Stromal cell of bone marrow (primary cell): ENCODE measurements around the gene XAGE3.
"Not testable (repeated sequence)": the region's sequence is repeated elsewhere in the genome, so short reads cannot be mapped to it uniquely, and the experiment has no call there.

Source experiments
- DNase-seq: peaks from one replicate; pipeline ENCODE4 v3.0.0-alpha.2; 2012; ENCODE audit warnings: low read depth

The XAGE3 gene

DNA sequence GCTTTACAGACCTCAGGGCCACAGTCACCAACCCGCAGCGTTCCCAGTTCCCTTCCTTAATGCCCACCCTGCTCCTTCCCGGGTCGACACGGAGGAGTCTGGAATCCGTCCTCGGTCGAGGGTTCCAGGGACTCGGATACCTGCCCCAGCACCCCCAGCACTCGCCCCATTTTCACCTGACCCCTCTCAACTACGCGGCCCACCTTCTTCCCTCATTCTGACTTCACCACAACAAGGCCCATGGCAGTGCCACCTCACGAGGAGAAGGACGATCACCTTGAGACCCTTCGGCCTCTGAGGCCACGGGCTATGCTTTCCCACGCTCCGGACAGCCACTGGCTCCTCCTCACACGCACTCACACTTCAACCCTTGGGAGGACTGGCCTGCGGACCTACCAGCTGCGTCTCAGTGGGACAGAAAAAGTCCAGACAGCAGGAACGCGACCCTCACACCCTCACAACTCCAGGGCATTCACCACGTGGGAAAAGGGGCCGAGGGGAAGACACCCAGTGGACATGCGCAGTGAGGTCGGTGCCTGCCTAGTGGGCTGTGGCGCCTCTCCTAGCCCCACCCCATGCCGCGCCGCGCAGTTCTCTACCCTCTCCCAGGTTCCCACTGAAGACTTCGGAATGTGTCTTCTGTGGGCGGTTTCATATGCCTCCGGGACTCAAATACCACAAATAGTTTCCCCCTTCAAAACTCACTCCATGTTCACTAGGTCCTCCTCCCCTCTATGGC is at the start of gene XAGE3:
Gene XAGE3, minus strand, starts transcription at position 474 of the 739 bp plus-strand sequence. CDS start 950 bp downstream, outside the sequence.
- DNase-seq: no peak

DNA sequence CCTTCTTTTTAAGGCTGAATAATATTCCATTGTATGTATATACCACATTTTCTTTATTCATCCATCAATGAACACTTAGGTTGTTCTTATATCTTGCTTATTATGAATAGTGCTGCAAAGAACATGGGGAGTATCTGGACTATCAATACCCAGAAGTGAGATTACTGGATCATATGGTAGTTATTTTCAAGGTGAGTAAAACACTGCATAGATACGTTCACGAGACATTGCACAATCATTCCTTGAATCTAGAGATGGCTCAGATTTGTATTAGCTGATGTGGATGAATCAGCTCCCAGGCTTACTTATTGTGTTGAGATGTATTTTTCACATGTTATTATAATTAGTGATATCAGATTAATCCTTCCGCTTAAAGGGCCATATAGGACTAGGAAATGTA is 46.8 kb upstream of the XAGE3 start:
- DNase-seq: not testable (repeated sequence)

GRCh38 chrX:52913681-52914080 is 45.8 kb upstream of the XAGE3 start:
- DNase-seq: not testable (repeated sequence)

DNA sequence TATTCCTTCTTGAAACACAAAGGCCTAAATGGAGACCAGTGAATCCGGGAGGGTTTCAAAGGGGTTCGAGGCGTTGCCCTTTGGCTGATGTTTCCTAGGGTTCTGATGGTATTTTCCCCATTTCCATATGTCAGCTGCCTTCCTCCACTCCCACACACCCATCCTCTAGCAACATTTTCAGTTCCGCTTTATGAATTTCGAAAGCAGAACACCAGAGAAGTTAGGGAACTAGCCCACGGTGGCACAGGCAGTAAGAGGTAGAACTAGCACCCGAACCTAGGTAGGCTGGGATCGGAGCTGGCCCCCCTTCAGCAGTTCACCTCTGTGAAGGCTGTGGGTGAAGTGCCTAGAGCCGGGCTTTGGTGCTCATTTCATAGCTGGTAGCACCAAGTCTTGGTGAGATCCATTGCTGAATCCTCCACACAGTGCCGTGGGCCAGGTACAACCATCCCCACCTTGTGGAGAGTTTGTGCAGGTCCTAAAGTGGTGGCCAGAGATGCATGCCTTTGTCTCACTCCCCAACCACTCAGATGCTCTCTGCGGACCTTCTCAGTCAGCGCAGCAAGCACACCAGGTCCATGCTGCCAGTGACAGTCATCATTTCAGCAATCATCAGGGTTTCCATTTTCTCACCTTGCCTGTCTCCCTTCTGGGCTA is 41.6 kb upstream of the XAGE3 start:
- DNase-seq: not testable (repeated sequence)

- not testable (repeated sequence) for DNase-seq
Observed at GRCh38 chrX:52907900-52908299, 40.0 kb upstream of the XAGE3 start.

GRCh38 chrX:52907137-52907536 is 39.3 kb upstream of the XAGE3 start:
- DNase-seq: not testable (repeated sequence)

GRCh38 chrX:52906072-52906471 is 38.2 kb upstream of the XAGE3 start:
- not testable (repeated sequence) for DNase-seq

DNA sequence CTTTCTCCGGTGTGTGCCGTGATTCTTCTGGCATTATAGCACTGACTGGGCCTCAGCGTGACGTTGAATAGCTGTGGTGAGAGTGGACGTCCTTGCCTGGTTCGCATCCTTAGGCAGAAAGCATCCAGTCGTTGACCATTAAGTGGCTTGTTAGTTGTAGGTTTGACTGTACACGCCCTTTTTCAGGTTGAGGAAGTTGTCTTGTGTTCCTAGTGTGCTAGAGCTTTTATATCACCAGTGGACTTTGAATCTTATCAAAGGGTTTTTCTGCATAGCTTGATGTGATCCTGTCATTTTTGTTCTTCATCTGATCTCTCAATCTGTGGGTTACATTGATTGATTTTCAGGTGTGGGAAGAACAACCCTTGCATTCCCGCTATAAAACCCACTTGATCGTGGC is 37.6 kb upstream of the XAGE3 start:
- not testable (repeated sequence) for DNase-seq

- not testable (repeated sequence) for DNase-seq
Observed at GRCh38 chrX:52896855-52897709, 29.2 kb upstream of the XAGE3 start, which contains the start of gene FAM156B. TSS of gene FAM156B (plus strand) at chrX:52897330. CDS start at chrX:52907226, 9,896 bp downstream.

GRCh38 chrX:52896438-52896837 is 28.6 kb upstream of the XAGE3 start:
- DNase-seq: not testable (repeated sequence)

- DNase-seq: not testable (repeated sequence)
Observed at GRCh38 chrX:52888090-52888489, 20.2 kb upstream of the XAGE3 start.

DNA sequence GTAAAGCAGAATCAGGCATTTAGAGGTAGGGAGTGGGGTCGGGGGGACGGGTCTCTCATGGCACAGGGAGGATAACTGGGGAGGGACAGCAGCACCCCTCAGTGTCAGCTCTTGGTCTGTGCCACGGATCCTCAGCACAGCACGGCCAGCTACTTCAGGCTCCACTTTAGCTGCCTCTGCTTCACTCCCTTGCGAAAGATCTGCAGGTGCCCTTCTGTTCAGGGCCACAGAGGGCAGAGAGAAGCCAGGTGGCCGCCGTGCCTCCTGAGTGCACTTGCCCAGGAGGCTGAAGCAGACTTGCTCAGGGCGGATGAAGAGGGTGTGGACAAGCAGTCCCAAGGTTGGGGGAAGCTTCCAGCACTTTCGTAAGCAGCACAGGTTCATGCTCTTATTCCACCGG is 19.6 kb upstream of the XAGE3 start:
- not testable (repeated sequence) for DNase-seq

- not testable (repeated sequence) for DNase-seq
Observed at GRCh38 chrX:52876386-52876785, 8.5 kb upstream of the XAGE3 start.

- DNase-seq: not testable (repeated sequence)
Observed at GRCh38 chrX:52875436-52875835, 7.6 kb upstream of the XAGE3 start.

DNA sequence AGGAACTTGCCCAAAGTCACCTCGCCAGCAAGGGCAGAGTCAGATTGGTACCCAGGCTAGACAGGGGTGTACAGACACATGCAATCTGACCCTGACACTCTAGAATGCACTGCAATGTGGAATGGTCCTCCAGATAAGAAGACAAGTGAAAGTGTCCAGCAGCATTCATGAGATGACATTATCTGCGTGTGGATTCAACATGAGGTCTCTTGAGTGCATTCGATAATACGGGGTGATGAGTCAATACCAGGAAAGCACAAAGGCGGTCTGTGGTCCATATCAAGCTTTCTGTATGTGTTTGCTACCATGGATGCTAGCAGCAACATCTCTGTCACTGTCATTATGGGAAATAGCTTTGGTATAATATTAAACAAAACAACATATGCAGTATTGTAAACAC is 6.8 kb upstream of the XAGE3 start:
- no peak for DNase-seq

- DNase-seq: not testable (repeated sequence)
Observed at GRCh38 chrX:52873825-52874224, 5.9 kb upstream of the XAGE3 start.

DNA sequence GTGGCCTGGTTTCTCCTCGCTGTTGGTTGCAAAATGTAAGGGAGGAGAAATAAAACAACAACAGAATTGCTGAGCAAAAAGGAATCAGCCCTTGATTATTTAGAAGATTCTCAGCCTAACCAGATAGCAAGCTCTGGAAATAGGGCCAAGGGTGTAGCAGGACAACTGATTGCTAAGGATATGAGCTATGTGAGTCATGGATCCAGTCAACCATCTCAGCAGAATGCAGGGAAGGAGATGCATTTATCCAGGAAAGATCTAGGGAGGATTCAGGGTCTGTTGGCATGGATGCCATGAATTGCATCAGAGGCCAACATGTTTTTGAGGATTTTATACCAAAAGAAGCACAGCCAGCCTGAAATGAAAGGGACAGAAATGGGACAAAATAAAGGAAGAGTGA is 2.2 kb upstream of the XAGE3 start:
- no peak for DNase-seq

- DNase-seq: no peak
Observed at GRCh38 chrX:52865343-52865998, 2.4 kb downstream of the XAGE3 start.

GRCh38 chrX:52856991-52857525 is 10.8 kb downstream of the XAGE3 start:
- DNase-seq: not testable (repeated sequence)

DNA sequence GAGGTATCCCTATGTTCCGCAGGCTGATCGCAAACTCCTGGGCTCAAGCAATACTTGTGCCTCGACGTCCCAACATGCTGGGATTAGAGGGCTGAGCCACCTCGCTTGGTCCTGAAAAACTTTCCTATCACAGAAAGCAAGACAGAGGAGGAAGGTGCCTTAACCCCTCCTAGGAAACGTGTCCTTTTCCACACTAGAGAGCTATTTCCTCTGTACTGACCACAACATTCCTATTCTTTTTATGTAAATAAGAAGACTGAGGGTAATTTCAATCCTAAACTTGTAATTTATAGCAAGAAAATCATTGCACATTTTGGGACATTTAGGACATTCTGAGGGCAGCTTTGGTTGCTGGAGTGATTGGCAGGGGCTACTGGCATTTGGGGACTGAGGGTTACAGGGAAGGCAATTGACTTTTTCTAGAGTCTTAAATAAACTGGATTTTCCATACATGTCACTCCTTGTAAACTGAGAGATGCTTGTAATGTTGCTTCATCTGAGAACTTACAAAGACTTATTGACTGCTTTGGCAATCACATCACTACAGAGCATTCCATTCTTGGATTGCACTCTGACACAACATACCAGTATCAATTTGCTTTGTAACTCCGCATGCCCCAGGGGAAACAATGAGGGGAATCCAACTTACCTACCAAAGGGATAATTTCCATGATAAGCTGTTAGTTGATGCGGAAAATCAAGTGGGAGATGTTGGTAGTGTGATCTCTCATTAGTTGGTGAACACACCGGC is 15.6 kb downstream of the XAGE3 start:
- DNase-seq: no peak

DNA sequence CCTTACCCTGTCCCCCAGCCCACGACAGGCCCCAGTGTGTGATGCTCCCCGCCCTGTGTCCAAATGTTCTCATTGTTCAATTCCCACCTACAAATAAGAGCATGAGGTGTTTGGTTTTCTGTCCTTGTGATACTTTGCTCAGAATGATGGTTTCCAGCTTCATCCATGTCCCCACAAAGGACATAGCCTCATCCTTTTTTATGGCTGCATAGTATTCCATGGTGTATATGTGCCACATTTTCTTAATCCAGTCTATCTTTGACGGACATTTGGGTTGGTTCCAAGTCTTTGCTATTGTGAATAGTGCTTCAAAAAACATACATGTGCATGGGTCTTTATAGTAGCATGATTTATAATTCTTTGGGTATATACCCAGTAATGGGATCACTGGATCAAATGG is 24.3 kb downstream of the XAGE3 start:
- DNase-seq: not testable (repeated sequence)
